ENCODE data around the gene HMGCS1.

- TF ChIP-seq, protein P1, sequence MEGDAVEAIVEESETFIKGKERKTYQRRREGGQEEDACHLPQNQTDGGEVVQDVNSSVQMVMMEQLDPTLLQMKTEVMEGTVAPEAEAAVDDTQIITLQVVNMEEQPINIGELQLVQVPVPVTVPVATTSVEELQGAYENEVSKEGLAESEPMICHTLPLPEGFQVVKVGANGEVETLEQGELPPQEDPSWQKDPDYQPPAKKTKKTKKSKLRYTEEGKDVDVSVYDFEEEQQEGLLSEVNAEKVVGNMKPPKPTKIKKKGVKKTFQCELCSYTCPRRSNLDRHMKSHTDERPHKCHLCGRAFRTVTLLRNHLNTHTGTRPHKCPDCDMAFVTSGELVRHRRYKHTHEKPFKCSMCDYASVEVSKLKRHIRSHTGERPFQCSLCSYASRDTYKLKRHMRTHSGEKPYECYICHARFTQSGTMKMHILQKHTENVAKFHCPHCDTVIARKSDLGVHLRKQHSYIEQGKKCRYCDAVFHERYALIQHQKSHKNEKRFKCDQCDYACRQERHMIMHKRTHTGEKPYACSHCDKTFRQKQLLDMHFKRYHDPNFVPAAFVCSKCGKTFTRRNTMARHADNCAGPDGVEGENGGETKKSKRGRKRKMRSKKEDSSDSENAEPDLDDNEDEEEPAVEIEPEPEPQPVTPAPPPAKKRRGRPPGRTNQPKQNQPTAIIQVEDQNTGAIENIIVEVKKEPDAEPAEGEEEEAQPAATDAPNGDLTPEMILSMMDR (IDR thresholded peaks at IDR 0.05) = no peak
- TF ChIP-seq POLR2A (IDR thresholded peaks at IDR 0.05) = no peak
Measured at GRCh38 chr5:43258116-43258515, 55.1 kb downstream of the HMGCS1 start.

Measured in uterus (tissue), 2 donors.